IPS-18a (cell line): ENCODE results near the gene CDC42.

Experiments used
- H3K27ac ChIP-seq: one replicate; pipeline ENCODE4 v1.5.1; 2013; ENCODE audit warnings: low read length
- H3K27me3 ChIP-seq: one replicate; pipeline ENCODE4 v1.6.1; 2013; ENCODE audit warnings: mild to moderate bottlenecking, low read length; ENCODE audit not compliant: control insufficient read depth, insufficient read depth
- H3K36me3 ChIP-seq: one replicate; pipeline ENCODE4 v1.6.1; 2013; ENCODE audit warnings: low read depth, low read length; ENCODE audit not compliant: control insufficient read depth
- H3K4me1 ChIP-seq: one replicate; pipeline ENCODE4 v1.6.1; 2013; ENCODE audit warnings: low read depth, low read length; ENCODE audit not compliant: control insufficient read depth
- H3K4me3 ChIP-seq: one replicate; pipeline ENCODE4 v1.5.1; 2013; ENCODE audit warnings: low read length
- H3K9ac ChIP-seq: one replicate; pipeline ENCODE4 v1.6.1; 2013; ENCODE audit warnings: mild to moderate bottlenecking, low read length, moderate library complexity
- H3K9me3 ChIP-seq: one replicate; pipeline ENCODE4 v1.6.1; 2013; ENCODE audit warnings: low read depth, low read length; ENCODE audit not compliant: control insufficient read depth

Gene CDC42

DNA sequence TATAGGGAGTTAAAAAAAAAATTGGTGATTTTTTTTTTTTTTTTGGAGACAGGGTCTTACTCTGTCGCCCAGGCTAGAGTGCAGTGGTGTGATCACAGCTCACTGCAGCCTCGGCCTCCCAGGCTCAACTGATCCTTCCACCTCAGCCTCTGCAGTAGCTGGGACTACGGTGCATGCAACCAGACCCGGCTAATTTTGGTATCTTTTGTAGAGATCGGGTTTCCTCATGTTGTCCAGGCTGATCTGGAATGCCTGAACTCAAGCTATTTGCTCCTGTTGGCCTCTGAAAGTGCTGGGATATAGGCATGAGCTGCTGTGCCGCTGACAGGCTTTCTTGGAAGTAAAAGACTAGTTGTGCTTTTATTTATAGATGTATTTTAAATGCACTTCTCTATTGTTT lies 3.0 kb downstream of the CDC42 start:
- Histone ChIP-seq H3K9me3 (no peaks in the 10 kb centered on the region), H3K27ac (no peak overlapping the region), H3K4me3 (no peak overlapping the region), H3K9ac (no peak overlapping the region), H3K27me3 (no peaks in the 10 kb centered on the region), H3K36me3 (peaks cover 3% of the 10 kb centered on the region), H3K4me1 (peaks cover 4% of the 10 kb centered on the region)

DNA sequence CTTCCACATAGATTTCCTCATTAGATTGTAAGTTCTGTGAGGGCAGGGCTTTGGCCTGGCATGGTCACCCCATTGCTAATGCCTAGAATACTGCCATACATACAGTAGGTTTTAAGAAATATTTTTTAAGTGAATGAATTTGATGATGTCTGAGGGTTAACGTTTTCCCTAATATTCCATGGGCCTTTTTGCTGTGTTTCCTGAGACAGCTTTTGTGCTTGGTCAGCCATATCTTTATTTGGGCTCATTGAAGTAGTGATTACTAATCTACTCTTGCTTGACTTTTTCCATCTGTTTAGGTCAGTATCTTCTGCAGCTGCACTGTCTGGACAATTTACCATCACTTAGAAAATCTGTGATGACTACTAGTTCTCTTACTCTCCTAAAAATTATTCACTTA lies 3.5 kb downstream of the CDC42 start:
- Histone ChIP-seq H3K27me3 (no peaks in the 10 kb centered on the region), H3K9ac (no peak overlapping the region), H3K4me3 (no peak overlapping the region), H3K9me3 (no peaks in the 10 kb centered on the region), H3K36me3 (peaks cover 3% of the 10 kb centered on the region), H3K27ac (no peak overlapping the region), H3K4me1 (peaks cover 4% of the 10 kb centered on the region)

DNA sequence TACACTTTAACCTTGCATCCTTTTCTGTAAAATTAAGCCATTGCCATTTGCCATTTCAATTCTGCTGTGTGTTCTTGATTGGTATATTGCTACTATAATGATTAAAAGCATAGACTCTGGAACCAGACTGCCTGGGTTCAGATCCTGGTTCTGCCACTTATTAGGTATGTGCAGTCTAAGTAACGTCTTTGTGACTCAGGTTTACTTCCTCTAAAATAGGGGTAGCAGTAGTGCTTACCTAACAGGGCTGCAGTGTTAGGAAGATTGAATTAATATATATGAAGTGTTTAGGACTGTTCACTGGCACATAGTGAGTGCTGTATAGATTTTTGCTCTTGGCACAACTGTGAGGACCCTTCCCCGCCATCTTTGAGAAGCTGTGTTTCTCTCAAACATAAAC lies 4.4 kb downstream of the CDC42 start:
- no peak overlapping the region for H3K4me3 ChIP-seq
- no peaks in the 10 kb centered on the region for H3K9me3 ChIP-seq
- H3K27ac ChIP-seq = no peak overlapping the region
- H3K36me3 ChIP-seq = peaks cover 3% of the 10 kb centered on the region
- no peaks in the 10 kb centered on the region for H3K27me3 ChIP-seq
- peaks cover 4% of the 10 kb centered on the region for H3K4me1 ChIP-seq
- no peak overlapping the region for H3K9ac ChIP-seq

DNA sequence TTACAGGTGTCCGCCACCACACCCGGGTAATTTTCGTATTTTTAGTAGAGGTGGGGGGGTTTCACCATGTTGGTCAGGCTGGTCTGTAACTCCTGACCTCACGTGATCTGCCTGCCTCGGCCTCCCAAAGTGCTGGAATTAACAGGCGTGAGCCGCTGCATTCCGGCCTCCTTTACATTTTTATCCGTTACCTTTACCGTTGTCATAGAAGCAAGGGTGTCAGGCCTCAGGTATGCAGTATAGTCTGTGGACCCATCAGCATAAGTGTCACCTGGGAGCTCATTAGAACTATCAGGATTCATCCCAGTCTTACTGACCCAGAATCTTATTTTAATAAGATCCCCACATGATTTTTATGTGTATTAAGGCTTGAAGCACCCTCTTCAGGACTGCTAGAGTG lies 5.4 kb downstream of the CDC42 start:
- Histone ChIP-seq H3K4me1 (peaks cover 4% of the 10 kb centered on the region), H3K9ac (no peak overlapping the region), H3K27ac (no peak overlapping the region), H3K27me3 (no peaks in the 10 kb centered on the region), H3K9me3 (no peaks in the 10 kb centered on the region), H3K36me3 (peaks cover 3% of the 10 kb centered on the region), H3K4me3 (no peak overlapping the region)

DNA sequence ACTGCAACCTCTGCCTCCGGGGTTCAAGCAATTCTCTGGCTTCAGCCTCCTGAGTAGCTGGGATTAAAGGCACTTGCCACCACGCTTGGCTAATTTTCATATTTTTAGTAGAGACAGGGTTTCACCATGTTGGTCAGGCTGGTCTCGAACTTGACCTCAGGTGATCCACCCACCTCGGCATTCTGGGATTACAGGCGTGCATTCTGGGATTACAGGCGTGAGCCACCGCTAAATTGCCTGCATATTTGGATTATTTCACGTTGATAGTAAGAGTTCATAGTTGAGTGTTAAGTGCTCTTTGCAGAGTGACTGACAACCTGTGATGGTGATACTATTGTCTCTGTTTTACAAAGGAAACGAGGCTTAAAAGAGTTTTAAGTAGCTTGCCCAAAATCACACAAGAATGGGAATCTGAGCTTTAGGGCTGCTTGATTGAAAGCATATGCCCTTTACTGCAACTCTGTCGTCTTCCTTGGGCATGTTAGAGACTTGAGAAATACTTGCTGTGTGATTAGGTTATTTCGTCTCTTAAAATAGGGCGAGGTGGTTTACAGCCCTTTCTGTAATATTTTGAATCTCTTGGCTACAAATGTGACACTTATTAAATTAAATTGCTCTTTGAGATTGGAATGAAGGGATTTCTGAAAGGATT lies 12.4 kb downstream of the CDC42 start:
- Histone ChIP-seq H3K4me1 (peaks cover 10% of the 10 kb centered on the region), H3K9ac (no peak overlapping the region), H3K27ac (no peak overlapping the region), H3K9me3 (no peaks in the 10 kb centered on the region), H3K4me3 (no peak overlapping the region), H3K36me3 (no peaks in the 10 kb centered on the region), H3K27me3 (no peaks in the 10 kb centered on the region)

DNA sequence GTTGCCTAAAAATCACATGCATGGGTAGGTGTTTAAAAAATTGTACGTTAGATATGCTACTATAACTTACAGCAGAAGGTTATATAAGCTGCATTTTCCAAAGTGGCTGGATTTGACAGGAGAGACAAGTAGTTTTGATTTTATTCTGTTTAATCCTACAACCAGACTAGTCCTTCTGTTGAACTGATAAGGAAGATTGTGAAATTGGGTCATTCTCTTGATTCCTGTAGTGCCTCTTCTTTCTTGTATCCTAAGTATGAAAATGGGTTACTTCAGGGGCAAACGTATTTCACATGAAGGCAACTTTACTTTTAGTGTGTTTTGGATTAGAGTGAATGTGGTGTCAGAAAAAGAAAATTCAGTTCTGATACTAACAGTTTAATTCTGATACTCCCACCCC lies 19.0 kb downstream of the CDC42 start:
- H3K4me3 ChIP-seq = no peak overlapping the region
- no peaks in the 10 kb centered on the region for H3K27me3 ChIP-seq
- H3K4me1 ChIP-seq = peaks cover 26% of the 10 kb centered on the region
- H3K27ac ChIP-seq = no peak overlapping the region
- H3K36me3 ChIP-seq = no peaks in the 10 kb centered on the region
- H3K9ac ChIP-seq = no peak overlapping the region
- H3K9me3 ChIP-seq = no peaks in the 10 kb centered on the region

DNA sequence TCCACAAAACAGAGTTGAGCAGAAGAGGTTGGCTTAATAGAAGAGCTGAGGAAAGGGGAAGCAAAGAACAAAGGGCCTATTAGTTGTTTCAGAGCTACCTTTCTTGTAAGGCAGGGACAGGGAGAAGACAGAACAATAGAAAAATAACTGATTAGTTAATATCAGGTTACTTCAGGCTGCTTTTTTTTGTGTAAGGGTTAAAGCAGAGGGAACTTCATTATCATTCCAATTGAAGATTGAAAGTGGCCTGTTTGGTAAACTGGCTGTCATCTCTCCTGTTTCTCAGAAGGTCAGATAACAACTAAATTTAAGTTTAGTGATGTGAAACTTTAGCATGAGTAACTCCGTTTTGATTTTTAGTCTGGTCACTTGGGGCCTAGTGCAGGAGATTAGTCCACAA lies 22.3 kb downstream of the CDC42 start:
- peak overlapping the region; percentile 35 for H3K27ac ChIP-seq
- H3K27me3 ChIP-seq = no peaks in the 10 kb centered on the region
- H3K9me3 ChIP-seq = no peaks in the 10 kb centered on the region
- peaks cover 10% of the 10 kb centered on the region for H3K36me3 ChIP-seq
- H3K4me3 ChIP-seq = no peak overlapping the region
- peaks cover 18% of the 10 kb centered on the region for H3K4me1 ChIP-seq
- no peak overlapping the region for H3K9ac ChIP-seq

DNA sequence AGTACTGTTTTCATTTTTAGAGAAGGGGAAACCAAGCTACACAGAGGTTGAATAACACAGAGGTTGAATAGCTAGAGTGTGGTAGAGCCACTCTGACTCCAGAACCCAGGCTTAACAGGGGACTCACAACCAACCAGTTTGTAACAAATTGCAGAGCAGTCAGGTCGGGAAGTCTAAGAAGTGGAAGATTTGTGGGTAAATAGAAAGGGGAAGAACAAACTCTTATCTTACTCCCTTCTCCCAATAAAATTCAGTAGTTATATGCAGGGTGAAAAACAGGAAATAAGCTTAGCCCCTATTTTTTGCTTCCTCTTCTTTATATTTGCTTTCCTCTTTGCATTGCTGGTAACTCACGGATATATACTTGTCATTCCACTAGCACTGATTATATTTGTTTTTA lies 23.2 kb downstream of the CDC42 start:
- H3K27me3 ChIP-seq = no peaks in the 10 kb centered on the region
- no peak overlapping the region for H3K9ac ChIP-seq
- H3K4me1 ChIP-seq = peaks cover 18% of the 10 kb centered on the region
- no peak overlapping the region for H3K4me3 ChIP-seq
- no peaks in the 10 kb centered on the region for H3K9me3 ChIP-seq
- H3K36me3 ChIP-seq = peaks cover 12% of the 10 kb centered on the region
- H3K27ac ChIP-seq = no peak overlapping the region

DNA sequence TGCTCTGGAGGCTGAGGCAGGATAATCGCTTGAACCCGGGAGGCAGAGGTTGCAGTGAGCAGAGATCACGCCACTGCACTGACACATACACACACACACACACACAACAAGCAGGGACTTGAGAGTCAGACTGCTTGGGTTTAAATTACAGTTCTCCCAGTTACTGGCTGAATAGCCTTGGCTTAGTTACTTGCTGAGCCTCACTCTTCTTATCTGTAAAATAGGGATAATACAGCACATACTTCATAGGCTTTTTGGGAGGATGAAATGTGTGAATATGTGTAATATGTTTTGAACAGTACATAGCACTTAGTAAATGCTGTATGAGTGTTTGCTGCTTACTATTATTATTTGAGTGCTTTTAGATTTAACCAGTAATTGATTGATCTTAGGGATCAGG lies 23.8 kb downstream of the CDC42 start:
- no peak overlapping the region for H3K4me3 ChIP-seq
- peaks cover 15% of the 10 kb centered on the region for H3K36me3 ChIP-seq
- no peak overlapping the region for H3K9ac ChIP-seq
- no peak overlapping the region for H3K27ac ChIP-seq
- H3K27me3 ChIP-seq = no peaks in the 10 kb centered on the region
- no peaks in the 10 kb centered on the region for H3K9me3 ChIP-seq
- peaks cover 18% of the 10 kb centered on the region for H3K4me1 ChIP-seq

DNA sequence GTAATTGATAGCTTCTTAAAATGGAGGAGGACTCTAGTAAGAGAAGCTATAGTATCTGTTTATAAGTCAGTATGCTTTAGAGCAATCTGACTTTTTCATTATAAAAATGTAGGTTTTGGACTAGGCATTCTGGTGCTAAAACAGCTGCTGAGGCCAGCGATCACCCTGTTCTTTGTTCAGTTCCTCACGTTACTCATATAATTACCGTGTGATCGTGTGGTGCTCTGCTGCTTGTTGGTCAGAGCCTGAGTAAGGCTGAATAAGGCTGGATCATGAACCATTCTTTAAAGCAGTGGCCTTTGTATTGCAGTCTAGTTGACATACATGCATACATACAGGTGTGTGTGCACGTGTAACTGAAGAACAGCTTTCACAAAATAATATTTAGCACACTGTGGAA lies 25.2 kb downstream of the CDC42 start:
- no peaks in the 10 kb centered on the region for H3K27me3 ChIP-seq
- H3K4me3 ChIP-seq = no peak overlapping the region
- no peak overlapping the region for H3K9ac ChIP-seq
- H3K27ac ChIP-seq = no peak overlapping the region
- H3K9me3 ChIP-seq = no peaks in the 10 kb centered on the region
- H3K4me1 ChIP-seq = peaks cover 15% of the 10 kb centered on the region
- H3K36me3 ChIP-seq = peaks cover 26% of the 10 kb centered on the region

DNA sequence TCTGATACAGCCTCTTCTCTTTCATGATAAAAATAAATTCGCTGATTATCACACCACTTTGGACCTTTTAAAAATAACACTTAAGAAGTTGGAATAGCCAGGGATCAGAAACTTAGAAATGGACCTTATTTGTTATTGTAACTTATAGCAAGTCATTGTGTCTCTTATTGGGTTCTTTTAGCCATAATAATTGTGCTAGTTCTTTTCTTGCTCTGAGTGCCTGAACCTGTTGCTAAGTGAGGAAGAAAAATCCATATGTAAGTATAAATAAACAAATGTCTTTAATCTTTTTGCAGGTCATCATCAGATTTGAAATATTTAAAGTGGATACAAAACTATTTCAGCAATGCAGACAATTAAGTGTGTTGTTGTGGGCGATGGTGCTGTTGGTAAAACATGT lies 25.6 kb downstream of the CDC42 start:
- Histone ChIP-seq H3K9me3 (no peaks in the 10 kb centered on the region), H3K36me3 (peaks cover 26% of the 10 kb centered on the region), H3K27me3 (no peaks in the 10 kb centered on the region), H3K4me1 (peaks cover 15% of the 10 kb centered on the region), H3K4me3 (no peak overlapping the region), H3K27ac (no peak overlapping the region), H3K9ac (no peak overlapping the region)

DNA sequence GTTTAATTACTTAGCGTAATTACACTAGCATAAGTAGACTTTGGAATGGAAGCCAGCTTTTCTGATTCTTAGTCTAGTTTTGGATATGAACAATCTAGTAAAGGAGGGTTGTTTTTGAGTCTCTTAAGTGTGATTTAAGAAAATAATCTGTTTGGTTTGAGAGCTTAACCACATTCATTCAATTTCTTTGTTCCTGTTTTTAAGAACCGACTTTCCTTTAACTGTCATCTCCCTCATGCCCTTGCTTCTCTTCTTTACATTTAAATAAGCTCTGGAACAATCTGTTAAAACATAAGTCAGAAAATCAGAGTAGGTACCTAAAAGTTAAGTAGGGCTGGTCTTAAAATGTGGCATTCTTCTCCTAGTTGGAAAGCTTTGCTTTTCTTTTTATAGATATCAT lies 27.7 kb downstream of the CDC42 start:
- Histone ChIP-seq H3K36me3 (peaks cover 26% of the 10 kb centered on the region), H3K9me3 (no peaks in the 10 kb centered on the region), H3K27me3 (no peaks in the 10 kb centered on the region), H3K4me1 (peaks cover 5% of the 10 kb centered on the region), H3K27ac (no peak overlapping the region), H3K9ac (no peak overlapping the region), H3K4me3 (no peak overlapping the region)
